Measurements from ENCODE around the gene C7orf57.
"Not testable (repeated sequence)": the region's sequence is repeated elsewhere in the genome, so short reads cannot be mapped to it uniquely, and the experiment has no call there.

C7orf57 gene

GRCh38 chr7:48038815-48039506, 3.6 kb downstream of the C7orf57 start:
- DNase-seq = no peak

GRCh38 chr7:48040944-48041652, 5.8 kb downstream of the C7orf57 start:
- no peak for DNase-seq

- DNase-seq = no peak
Observed at GRCh38 chr7:48041653-48041970, 6.3 kb downstream of the C7orf57 start.

- no peak for DNase-seq
Observed at GRCh38 chr7:48042216-48042615, 6.9 kb downstream of the C7orf57 start.

GRCh38 chr7:48042636-48043035, 7.3 kb downstream of the C7orf57 start:
- no peak for DNase-seq

GRCh38 chr7:48045195-48045765, 9.9 kb downstream of the C7orf57 start:
- no peak for DNase-seq

GRCh38 chr7:48046458-48046857, 11.1 kb downstream of the C7orf57 start:
- DNase-seq = no peak

- no peak for DNase-seq
Observed at GRCh38 chr7:48048113-48048512, 12.8 kb downstream of the C7orf57 start.

GRCh38 chr7:48049850-48050249, 14.5 kb downstream of the C7orf57 start:
- no peak for DNase-seq

- DNase-seq = no peak
Observed at GRCh38 chr7:48052748-48053147, 17.4 kb downstream of the C7orf57 start.

- DNase-seq = no peak
Observed at GRCh38 chr7:48053736-48054135, 18.4 kb downstream of the C7orf57 start.

- no peak for DNase-seq
Observed at GRCh38 chr7:48058990-48059389, 23.6 kb downstream of the C7orf57 start.

GRCh38 chr7:48059706-48060105, 24.4 kb downstream of the C7orf57 start:
- no peak for DNase-seq

GRCh38 chr7:48063985-48064384, 28.6 kb downstream of the C7orf57 start:
- DNase-seq = no peak

GRCh38 chr7:48067475-48067874, 32.1 kb downstream of the C7orf57 start:
- no peak for DNase-seq

GRCh38 chr7:48074204-48074654, 38.9 kb downstream of the C7orf57 start:
- no peak for DNase-seq

GRCh38 chr7:48077423-48077822, 42.1 kb downstream of the C7orf57 start:
- no peak for DNase-seq

- peak; percentile 79 for DNase-seq
Observed at GRCh38 chr7:48078470-48078869, 43.1 kb downstream of the C7orf57 start.

GRCh38 chr7:48082378-48082777, 47.0 kb downstream of the C7orf57 start:
- DNase-seq = not testable (repeated sequence)

GRCh38 chr7:48083114-48083830, 47.9 kb downstream of the C7orf57 start:
- DNase-seq = no peak

- DNase-seq = no peak
Observed at GRCh38 chr7:48084727-48085432, 49.5 kb downstream of the C7orf57 start.

GRCh38 chr7:48085433-48085791, 50.1 kb downstream of the C7orf57 start:
- no peak for DNase-seq

GRCh38 chr7:48085942-48086341, 50.6 kb downstream of the C7orf57 start:
- DNase-seq = no peak

Measured in NCI-H1105 (cell line).